ENCODE measurements around the gene SLC38A8.

DNA sequence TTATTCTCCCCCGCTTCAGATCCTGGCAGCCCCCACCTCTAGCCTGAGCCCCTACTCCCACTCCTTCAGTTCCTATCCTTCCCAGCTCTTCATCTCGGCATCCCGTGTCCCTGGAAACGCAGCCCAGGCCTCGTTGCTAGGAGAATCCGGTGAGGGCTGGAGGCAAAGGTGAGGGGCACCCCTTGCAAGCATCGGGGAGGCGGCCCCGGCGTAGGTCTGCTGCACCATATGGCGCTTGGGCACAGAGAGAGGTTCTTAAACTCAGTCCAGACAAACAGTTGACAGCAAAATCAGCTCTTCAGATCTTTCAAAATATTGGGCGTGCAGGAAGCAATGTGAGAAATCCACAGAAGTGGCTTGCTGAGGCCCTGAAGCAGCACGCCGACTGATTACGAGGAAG, 15.0 kb downstream of the SLC38A8 start:
- no peak for TF ChIP-seq EP300 (IDR thresholded peaks at IDR 0.05)
- TF ChIP-seq, protein P1, sequence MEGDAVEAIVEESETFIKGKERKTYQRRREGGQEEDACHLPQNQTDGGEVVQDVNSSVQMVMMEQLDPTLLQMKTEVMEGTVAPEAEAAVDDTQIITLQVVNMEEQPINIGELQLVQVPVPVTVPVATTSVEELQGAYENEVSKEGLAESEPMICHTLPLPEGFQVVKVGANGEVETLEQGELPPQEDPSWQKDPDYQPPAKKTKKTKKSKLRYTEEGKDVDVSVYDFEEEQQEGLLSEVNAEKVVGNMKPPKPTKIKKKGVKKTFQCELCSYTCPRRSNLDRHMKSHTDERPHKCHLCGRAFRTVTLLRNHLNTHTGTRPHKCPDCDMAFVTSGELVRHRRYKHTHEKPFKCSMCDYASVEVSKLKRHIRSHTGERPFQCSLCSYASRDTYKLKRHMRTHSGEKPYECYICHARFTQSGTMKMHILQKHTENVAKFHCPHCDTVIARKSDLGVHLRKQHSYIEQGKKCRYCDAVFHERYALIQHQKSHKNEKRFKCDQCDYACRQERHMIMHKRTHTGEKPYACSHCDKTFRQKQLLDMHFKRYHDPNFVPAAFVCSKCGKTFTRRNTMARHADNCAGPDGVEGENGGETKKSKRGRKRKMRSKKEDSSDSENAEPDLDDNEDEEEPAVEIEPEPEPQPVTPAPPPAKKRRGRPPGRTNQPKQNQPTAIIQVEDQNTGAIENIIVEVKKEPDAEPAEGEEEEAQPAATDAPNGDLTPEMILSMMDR (IDR thresholded peaks at IDR 0.05) = no peak

All from suprapubic skin (tissue), 3 donors.